Central memory CD4-positive, alpha-beta T cell (primary cell): ENCODE measurements around the gene SLITRK2.

ENCODE experiments used
- DNase-seq: peaks from one replicate; pipeline ENCODE4 v3.0.0; 2022
- total RNA-seq, 3 experiments: gene quantifications; one replicate each; lab custom pipeline; 2026; lab: John Stamatoyannopoulos, UW

SLITRK2 gene
- total RNA-seq = 0 reads per million in 3 experiments

- DNase-seq = no peak
Measured at GRCh38 chrX:145817331-145818185, at the start of gene SLITRK2. SLITRK2 (plus strand) TSS chrX:145817829; CDS start chrX:145822426, 4,597 bp downstream.

GRCh38 chrX:145773006-145773405, 44.6 kb upstream of the SLITRK2 start:
- DNase-seq = no peak

GRCh38 chrX:145792281-145792680, 25.3 kb upstream of the SLITRK2 start:
- DNase-seq = no peak

- DNase-seq = no peak
Measured at GRCh38 chrX:145803508-145803907, 14.1 kb upstream of the SLITRK2 start.

GRCh38 chrX:145813081-145813480, 4.5 kb upstream of the SLITRK2 start:
- no peak for DNase-seq

GRCh38 chrX:145816601-145817315, 871 bp upstream of the SLITRK2 start:
- no peak for DNase-seq

GRCh38 chrX:145818186-145819113, 821 bp downstream of the SLITRK2 start:
- DNase-seq = no peak

- DNase-seq = no peak
Measured at GRCh38 chrX:145820825-145821224, 3.2 kb downstream of the SLITRK2 start.

- no peak for DNase-seq
Measured at GRCh38 chrX:145821291-145821897, 3.8 kb downstream of the SLITRK2 start.

- DNase-seq = no peak
Measured at GRCh38 chrX:145821898-145822571, 4.4 kb downstream of the SLITRK2 start.

- DNase-seq = no peak
Measured at GRCh38 chrX:145823132-145823531, 5.5 kb downstream of the SLITRK2 start.

- no peak for DNase-seq
Measured at GRCh38 chrX:145825896-145826295, 8.3 kb downstream of the SLITRK2 start.

GRCh38 chrX:145826466-145826865, 8.8 kb downstream of the SLITRK2 start:
- DNase-seq = no peak

- no peak for DNase-seq
Measured at GRCh38 chrX:145832796-145833195, 15.2 kb downstream of the SLITRK2 start.

- no peak for DNase-seq
Measured at GRCh38 chrX:145840531-145840930, 22.9 kb downstream of the SLITRK2 start.

GRCh38 chrX:145843146-145843904, 25.7 kb downstream of the SLITRK2 start:
- DNase-seq = no peak

- DNase-seq = no peak
Measured at GRCh38 chrX:145844886-145845285, 27.3 kb downstream of the SLITRK2 start.

- DNase-seq = no peak
Measured at GRCh38 chrX:145848448-145848847, 30.8 kb downstream of the SLITRK2 start.

GRCh38 chrX:145848857-145849256, 31.2 kb downstream of the SLITRK2 start:
- DNase-seq = no peak

- DNase-seq = no peak
Measured at GRCh38 chrX:145853181-145853580, 35.6 kb downstream of the SLITRK2 start.

GRCh38 chrX:145856181-145856580, 38.6 kb downstream of the SLITRK2 start:
- DNase-seq = no peak
